ENCODE data around the gene BRD3OS.
A peak's percentile ranks its signal among the peaks of the same experiment; 100 is the strongest.

BRD3OS gene

DNA sequence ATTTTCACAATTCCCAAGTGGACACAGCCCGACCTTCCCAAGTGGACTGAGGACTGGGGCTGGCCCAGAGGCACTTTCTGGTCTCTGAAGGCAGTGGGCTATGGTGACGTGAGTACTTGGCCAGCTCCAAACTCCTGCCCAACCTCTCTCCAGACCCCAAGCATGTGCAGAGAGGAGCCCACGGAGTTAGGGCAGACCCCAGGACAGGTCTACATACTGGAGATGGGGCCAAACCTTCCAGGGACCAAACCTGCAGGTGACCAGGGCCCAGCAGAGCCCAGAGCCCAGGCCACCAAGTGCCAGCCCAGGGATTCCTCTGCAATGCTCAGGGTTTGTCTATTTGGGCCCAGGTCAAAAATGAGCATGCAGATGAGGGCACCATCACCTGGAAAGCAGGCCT, 27.2 kb downstream of the BRD3OS start:
- no peak for DNase-seq (ENCODE audit: low spot score)

DNA sequence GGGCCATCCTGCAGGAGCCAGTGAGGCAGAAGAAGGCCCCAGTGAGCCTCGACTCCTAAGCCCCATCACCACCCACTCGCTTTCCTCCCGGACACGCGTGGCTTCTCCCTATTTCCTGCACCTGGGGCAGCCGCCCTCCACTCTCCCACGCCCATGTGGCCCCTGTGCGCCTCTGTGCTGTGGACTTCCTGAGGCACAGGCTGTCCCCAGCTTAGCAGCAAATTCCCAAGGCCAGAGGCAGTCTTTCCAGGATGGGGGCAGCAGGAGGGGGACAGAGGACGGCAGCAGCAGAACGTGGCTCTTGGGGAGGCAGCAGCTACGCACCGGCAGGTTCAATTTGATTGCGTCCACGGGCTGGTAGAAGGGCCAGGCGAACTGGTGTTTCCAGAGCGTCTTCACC, 27.7 kb downstream of the BRD3OS start:
- DNase-seq (ENCODE audit: low spot score): no peak

DNA sequence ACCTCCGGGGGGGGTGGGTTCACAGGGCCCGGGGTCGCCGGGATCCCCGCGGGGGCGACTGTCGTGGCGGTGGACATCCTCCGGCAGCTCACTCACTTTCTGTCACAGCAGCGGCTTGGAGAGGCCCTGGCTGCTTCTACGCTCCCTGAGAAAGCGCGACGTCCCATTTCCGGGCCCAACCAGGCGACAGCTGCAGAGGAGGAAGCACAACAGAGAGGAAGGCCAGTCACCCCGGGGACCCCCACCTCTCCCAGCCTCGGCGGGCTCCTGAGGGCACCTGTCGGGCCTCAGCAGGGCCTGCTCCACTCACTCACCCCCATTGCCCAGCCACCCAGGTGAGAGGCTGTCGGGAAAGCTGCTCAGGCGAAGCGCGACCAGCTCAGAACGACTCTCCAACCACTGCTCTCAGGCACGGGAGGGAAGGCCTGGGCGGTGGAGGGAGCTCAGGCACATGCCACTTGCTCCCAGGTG, 28.2 kb downstream of the BRD3OS start:
- no peak for DNase-seq (ENCODE audit: low spot score)

DNA sequence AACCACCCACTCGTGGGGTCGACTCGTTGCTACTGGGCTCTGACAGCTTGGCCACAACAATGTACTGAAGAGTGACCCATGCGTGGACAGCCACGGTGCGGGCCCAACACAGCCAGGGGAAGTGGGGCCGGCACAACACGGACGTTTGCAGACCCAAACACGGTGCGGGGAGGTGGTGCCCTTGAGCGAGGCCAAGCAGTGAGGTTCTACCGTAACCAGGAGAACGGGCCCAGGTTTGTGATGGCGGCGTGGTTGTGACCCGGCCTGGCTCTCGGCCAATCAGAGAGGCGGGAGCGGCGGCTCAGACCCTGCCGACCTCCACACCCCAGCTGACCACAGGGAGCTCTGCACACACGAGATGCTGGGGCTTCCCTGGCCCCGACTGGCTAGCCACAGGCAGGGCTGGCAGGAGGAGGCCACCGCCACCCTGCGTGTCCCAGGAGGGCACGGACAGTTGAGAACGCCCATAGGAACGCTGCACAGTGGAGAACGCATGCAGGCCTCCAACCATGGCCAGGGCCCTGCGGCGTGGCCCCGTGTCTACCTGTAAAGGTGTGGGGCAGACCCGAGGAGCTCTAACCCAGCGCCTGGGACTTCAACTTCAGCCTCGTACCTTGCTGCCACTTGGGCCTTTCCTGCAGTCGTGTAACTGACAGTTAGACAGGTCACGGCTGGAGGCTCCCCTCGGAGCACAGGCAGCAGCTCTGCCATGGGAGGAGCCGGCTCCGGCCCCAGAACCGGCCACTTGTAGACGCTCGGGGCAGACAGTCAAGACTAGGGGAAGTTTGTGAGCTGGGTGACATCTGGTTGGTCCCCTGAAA, 28.9 kb downstream of the BRD3OS start:
- DNase-seq (ENCODE audit: low spot score): no peak

DNA sequence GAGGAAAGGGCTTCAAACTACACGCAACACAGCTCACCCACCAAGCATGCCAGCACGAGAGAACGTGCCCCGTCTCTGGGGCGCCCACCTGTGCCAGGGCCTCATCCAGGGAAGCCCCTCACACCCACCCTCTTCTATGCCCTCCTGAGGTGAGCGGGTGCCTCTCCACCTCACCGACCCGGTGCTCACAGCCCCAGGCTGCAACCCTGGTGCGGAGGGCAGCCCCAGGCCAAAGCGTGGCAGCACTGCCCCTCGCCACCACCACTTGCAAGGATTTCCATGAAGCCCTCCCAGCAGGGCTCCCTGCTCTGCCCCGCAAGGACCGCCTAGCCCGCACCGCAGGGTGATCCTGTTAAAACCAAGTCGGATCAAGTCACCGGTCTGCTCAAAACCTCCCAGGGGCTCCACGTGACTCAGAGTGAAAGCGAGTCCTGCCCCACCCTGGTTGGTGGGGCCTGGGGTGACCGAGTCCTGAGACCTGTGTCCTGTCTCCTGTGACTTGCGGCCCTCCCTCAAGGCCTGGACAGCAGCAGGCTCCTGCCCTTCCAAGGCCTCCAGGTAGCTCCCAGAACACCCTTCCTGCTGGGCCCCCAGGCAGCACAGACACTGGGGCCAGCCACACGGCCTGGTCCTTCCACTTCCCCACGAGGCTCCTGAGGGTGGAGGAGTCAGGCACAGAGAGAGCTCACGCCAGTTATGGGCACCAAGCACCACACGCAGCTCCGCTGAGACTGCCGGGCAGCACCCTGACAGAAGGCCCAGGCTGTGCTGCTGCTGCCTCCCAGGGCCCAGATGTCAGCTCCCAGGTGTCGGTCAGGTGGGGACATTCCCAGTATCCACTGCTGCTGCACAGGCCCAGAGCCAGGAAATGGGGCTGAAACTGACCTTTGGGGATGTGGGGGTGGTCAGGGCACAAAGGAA, 29.9 kb downstream of the BRD3OS start:
- no peak for DNase-seq (ENCODE audit: low spot score)

DNA sequence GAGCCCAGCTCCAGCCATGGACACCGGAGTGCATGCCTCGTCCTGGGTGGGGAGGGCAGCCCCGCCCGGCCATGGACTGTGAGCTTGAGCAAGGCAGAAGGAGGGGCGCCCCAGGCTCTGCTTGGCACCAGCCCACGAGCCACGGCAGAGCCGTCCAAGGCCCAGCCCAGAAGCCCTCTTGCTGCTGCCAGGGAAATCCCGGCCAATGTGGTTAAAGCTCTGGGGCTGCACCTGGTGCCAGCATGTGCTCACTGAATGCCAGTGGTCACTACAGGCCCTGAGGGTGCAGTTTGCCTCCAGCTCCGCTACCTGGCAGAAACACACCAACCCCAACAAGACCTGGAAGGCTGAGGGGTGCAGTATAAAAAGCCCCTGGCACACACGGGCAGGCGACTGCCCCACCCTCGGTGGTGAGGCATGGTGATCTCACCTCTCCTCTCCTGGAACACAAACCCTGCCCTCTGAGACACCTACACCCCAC, 30.7 kb downstream of the BRD3OS start:
- peak; percentile 96 for DNase-seq (ENCODE audit: low spot score)

DNA sequence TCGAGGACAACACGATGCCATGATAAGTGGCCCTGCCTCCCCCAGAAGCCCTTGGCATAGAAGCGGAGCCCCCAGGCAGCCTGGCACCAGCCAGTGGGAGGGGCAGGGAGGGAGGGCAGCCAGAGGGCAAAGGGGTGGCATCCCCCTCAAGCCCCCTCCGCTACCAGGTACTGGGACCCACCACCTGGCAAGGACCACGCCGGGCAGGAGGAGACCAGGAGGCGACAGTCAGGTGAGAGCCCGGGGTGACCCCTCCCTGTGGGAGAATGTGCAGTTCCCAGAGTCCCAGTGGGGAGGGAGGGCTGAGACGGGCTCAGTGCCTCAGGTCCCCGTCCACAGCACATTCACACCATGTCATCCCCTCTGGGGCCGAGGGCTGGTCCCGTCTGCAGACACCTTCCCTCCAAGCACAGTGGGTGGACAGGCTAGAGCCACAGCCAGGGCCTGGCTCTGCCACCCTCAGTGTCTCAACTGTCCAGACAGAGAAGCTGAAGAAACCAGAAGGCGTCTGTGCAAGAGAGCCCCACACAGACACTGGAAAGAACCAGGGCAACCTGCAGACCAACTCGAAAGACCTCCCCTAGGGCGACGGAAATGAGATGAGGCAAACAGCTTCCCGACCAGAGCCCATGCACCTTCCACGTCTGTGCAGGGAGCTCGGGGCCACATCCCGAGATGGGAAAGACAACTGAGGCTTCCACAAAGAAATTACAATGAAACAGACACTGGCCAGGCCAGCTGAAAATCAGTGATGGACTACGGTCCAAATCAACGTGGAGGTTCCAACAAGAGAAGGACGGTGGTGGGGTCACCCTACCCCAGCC, 31.4 kb downstream of the BRD3OS start:
- no peak for DNase-seq (ENCODE audit: low spot score)

DNA sequence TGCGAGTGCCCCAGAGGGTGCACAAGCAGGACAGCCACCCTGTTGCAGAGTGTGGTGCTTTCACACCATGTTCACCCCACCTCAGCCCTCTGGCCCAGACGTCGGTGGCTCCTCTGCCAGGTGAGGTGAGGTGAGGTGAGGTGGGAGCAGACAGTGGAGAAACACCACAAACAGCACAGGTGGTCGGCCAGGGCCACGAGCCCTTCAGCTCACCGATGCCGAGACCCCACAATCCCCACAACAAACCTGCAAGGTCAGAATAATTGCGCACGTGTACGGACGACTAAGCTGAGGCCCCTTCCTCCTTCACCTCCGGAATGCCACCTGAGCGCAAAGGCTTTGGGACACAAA, 32.0 kb downstream of the BRD3OS start:
- DNase-seq (ENCODE audit: low spot score): no peak

DNA sequence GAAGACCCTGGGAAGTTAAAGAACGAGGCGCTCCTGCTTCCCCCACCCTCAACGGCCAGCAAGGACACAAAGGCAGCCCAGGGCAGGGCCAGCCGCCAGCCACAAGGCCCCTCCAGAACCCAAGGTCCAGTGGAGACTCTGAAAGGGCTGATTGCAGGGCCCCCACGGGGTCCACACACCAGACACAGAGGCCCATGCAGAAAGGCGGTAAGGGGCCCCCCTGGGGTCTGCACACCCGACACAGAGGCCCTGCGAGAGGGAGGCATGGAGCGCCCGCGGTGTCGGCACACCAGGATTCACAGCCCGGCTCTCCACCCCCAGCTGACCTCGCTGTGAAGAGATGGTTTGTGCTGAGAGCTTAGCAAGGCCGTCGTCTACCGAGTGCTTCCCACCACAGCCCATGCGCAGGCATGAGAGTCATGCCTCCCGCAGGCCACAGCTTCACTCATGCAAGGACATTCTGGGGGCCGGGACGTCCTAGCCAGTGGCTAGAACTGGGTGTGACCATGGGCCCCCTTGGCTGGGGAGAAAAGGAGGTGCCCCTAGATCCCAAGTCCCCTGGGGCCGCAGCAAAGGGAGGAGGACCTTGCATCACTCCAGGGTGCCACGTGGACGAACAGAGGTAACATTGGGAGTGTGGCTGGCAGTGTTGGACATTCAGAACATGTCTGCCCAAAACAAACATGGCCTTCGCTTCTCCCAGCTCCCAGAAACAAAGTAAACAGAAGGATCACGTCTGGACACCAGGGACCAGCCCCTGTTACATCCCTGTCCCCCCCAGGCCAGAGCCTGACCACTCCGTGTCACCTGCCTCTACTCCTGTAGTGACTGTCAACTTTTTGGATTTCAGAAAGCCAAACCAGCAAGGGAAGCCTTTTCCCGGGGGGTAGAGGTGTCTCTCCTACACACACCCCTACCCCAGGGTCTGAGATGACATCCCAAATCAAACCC, 32.7 kb downstream of the BRD3OS start:
- no peak for DNase-seq (ENCODE audit: low spot score)

DNA sequence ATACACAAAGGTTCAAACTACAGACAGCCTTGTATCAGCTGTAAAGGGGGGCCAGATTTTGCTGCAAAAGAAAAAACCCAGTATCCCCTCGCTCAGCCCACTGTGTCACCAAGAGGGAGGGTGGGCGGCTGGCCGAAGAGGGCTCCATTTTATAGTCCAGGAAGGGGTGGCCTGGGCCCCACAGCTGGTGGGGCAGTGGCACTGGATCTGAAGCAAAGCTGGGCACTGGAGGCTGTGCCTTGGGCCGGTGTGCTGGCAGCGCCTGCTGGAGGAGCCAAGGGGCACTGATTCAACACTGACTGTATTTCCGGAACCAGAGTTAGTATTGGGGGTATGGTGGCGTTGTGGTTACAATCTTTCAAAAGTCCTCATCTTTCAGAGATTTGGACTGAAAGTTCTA, 33.4 kb downstream of the BRD3OS start:
- DNase-seq (ENCODE audit: low spot score): peak; percentile 52

DNA sequence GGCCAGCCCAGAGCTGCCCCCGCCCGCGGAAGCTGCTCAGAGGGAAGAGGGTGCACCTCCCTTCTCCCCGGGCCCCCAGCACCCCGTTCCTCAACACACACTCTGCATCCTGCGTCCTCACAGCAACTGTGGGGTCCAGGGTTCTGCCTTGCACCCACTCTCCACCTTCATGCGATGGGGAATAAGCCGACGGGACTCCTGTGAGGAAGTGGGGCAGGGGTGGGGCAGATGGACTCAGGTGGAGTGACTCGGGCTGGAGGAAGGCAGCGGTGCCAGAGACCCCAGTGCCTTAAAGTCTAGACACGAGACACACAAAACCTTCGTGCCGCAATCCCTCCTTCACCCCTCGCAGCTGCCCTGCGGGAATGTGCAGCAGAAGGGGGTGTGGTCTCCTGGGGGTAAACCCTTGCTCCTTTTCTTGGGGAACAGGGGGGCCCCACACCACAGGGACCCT, 33.9 kb downstream of the BRD3OS start:
- no peak for DNase-seq (ENCODE audit: low spot score)

DNA sequence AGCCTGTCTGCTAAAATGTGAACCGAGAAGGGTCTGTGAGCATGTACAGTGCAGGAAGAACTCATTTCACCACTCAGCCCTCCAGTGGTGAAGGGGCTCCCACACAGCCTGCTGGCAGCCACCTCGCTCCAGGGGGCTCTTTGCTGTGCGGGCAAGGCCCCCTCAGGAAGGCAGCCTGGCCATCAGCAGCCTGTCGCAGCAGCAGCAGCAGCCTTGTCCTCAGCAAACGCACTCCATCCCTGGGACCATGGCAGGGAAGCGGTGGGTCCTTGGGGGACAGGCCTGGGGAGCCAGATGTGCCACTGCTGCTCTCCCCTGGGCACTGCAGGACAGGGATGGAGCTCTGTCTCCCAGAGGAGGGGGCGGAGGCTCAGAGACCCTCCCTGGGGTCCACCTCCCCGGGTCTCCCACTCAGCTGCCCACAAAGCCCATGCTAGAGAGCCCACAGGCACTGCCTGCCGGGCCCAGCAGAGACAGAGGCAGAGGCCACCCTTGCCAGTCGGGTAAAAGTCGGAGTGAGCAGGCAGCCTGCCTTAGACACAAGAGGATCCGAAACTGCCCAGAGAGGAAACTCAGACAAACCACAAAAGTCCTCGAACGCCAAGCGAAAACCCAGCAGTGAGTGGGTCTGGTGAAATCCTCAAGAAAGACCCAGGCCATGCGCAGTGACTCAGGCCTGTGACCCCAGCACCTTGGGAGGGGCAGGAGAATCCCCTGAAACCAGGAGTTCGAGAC, 34.5 kb downstream of the BRD3OS start:
- no peak for DNase-seq (ENCODE audit: low spot score)

DNA sequence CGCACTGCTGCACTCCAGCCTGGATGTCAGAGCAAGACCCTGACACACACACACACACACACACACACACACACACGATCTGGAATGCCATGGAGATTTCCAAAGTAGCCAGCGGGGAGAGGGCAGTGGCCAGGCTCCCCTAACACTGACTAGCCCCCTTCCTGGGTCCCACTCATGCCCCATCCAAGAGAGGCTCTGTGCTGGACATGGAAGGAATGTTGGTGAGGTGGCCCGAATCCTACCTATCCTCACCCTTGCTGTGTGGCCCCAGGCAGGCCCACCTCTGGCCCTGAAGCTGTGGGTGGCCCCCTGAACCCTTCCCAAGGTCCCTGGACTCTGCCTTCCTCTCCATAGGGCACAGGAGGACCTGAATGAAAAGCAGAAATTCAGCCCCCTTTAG, 35.3 kb downstream of the BRD3OS start:
- DNase-seq (ENCODE audit: low spot score): no peak

DNA sequence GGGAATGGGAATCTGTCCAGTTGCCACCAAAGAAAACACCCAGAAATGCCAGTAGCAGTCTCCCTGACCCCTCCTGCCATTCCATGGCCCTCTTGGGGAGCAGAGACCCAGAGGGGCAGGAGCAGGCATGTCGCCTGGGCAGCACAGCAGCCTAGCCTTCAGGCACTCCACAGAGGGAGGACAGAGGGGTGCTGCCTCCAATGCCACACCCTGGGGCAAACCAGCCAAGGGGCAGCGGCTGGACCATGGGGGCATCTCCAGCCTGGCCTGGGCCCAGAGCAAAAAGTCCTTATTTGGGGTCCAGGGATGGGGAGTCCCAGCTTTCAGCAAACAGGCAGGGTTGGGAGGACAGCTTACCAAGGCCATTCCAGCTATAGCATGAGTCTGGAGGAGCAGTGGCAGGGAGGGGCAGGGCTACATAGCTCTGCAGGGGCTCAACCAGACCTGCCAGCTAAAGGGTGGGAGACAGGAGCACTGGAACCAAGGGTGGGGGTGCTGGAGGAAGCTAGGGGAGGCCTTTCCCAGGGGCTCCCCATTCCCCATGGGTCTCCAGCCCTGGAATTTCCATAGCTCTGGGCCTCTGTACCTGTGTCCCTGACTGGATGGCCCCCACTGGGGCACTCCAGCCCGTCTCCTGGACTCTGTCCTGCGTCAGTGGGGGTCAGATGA, 35.9 kb downstream of the BRD3OS start:
- DNase-seq (ENCODE audit: low spot score): no peak

DNA sequence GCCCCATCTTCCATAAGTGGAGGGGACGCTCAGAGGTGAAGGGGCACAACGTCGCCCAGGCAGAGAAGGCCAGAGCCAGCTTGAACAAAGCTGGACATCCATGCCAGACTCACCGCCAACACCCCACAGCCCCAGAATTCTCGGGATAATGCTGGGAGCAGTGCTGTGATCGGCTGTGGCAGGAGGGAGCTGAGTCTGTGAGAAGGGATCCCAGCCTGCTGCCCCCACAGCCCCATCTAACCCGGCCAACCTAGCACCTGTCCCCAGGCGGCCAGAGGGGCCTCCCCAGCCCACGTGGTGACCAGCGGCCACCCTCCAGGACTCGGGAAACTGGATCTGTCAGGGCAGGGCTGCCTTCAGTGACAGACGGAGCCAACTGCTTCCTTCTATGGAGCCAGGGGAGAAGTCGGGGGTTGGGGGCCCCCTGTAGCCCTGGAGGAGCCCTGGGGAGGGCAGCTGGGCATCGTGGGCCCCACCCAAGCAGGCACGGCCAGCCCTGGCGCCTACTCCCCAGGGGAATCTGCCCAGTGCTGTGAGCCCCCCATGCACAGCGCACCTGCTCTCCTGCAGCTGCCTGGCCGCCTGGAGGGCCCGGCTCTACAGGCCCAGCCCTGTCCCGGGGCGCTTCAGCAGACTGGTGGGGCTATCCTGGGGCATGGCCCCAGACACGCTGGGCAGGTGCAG, 36.5 kb downstream of the BRD3OS start:
- DNase-seq (ENCODE audit: low spot score): no peak

DNA sequence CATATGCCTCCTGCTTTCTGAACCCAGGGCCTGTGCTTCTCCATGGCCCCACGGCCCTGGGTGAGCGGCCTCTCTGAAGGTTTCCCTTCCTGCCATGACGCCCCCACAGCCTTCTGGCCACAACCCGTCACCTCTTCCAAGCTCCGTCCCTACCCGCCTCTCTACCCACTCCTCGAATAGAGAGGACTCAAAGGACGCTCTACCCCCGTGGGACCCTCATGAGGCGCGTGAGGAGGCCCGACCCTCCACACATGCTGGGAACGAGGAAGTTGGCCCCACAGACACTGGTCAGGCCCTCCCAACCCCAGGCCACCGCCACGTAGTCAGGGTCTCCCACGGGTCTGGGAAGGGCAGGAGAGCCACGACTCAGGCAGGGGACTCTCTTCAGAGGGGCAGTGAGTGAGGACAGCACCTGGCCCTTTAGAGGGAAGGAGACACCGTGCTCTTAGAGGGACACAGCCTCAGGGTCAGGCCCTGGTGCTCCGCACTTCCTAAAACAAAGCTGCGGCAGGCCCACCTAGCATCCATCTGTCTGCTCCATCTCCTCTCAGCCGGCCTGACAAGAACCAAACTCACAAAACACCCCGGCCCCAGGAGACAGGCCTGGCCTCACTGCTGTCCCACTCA, 37.3 kb downstream of the BRD3OS start:
- DNase-seq (ENCODE audit: low spot score): no peak

DNA sequence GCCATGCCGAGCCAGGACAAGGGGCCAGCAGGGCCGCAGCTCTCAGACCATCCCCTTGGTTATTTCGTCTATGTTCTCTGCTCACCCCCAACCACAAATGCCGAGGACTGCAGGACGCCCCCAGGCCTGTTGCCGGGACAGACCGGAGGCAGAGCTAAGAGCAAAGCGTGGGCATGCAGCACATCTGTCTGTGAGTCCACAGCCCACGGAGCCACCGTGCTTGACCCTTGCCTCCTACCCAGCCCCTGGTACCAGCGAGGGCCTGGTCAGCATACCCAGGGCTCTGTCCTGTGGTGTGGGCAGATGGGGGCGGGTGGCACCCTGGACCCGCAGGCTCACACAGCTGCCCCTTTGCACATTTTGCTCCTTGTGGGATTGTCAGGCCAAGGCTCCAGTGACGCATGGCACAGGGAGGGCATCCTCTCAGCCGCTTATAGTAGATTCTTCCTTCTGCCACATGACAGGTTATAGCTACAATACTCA, 37.8 kb downstream of the BRD3OS start:
- no peak for DNase-seq (ENCODE audit: low spot score)
